GM12801 (cell line): ENCODE results near the gene ARL14EP.

Source experiments
- CTCF ChIP-seq: IDR thresholded peaks from one replicate; pipeline ENCODE4 v1.5.1; 2011; ENCODE audit warnings: control low read depth; ENCODE audit not compliant: insufficient read length; ENCODE audit errors: extremely low read depth

The ARL14EP gene

GRCh38 chr11:30291331-30291730 is 31.6 kb upstream of the ARL14EP start:
- no peak for TF ChIP-seq CTCF

GRCh38 chr11:30292545-30292944 is 30.4 kb upstream of the ARL14EP start:
- TF ChIP-seq CTCF, result no peak

- TF ChIP-seq CTCF, result no peak
These were observed 27.6 kb upstream of the ARL14EP start for GRCh38 chr11:30295178-30295885.

GRCh38 chr11:30304620-30305019 is 18.3 kb upstream of the ARL14EP start:
- no peak for TF ChIP-seq CTCF

- TF ChIP-seq CTCF, result no peak
These were observed 12.3 kb upstream of the ARL14EP start for GRCh38 chr11:30310623-30311022.

- no peak for TF ChIP-seq CTCF
These were observed 11.7 kb upstream of the ARL14EP start for GRCh38 chr11:30311189-30311588.

- no peak for TF ChIP-seq CTCF
These were observed 10.7 kb upstream of the ARL14EP start for GRCh38 chr11:30312243-30312642.
